ENCODE results near the gene TEX44. TPM values are rescaled to one million over a fixed set of nuclear protein-coding genes. Genes with fewer than 3 reads are reported as not detected.
A peak's percentile ranks its signal among the peaks of the same experiment; 100 is the strongest.
"Not testable (repeated sequence)": the region's sequence is repeated elsewhere in the genome, so short reads cannot be mapped to it uniquely, and the experiment has no call there.

TEX44 gene
- total RNA-seq, 1 donor from 2014 or later = not detected

DNA sequence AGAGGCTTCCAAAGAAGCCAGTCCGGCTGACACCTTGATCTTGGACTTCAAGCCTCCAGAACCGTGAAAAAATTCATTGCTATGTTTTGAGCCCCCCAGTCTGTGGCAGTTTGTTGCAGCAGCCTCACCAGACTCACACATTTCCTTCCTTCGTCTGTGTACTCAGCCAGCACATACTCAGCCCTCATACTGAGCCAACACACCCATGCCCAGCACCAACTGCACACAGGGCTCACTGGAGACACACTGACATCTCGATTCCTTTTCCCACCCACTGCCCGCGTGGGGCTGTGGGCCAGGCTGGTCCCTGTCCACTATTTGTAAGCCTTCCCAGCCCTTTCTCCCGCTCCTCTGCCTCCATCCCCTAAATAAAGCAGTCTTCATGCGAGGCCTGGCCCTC lies 38.3 kb upstream of the TEX44 start:
- FAIRE-seq (no peak), DNase-seq (ENCODE audit: low read depth) (no peak)
- H3K4me3 ChIP-seq (ENCODE audit: insufficient read depth, low read depth, low read length) = no peak overlapping the region
- peaks cover 8% of the 10 kb centered on the region for H3K9me3 ChIP-seq (ENCODE audit: insufficient read depth, low read depth, low read length)
- no peak overlapping the region for H2AFZ ChIP-seq (ENCODE audit: low read depth, low read length)
- H4K20me1 ChIP-seq (ENCODE audit: insufficient read depth, low read length) = no peaks in the 10 kb centered on the region
- H3K4me1 ChIP-seq (ENCODE audit: insufficient read depth, low read length) = peaks cover 4% of the 10 kb centered on the region
- H3K79me2 ChIP-seq (ENCODE audit: insufficient read depth, low read length) = no peaks in the 10 kb centered on the region
- TF ChIP-seq, protein P1, sequence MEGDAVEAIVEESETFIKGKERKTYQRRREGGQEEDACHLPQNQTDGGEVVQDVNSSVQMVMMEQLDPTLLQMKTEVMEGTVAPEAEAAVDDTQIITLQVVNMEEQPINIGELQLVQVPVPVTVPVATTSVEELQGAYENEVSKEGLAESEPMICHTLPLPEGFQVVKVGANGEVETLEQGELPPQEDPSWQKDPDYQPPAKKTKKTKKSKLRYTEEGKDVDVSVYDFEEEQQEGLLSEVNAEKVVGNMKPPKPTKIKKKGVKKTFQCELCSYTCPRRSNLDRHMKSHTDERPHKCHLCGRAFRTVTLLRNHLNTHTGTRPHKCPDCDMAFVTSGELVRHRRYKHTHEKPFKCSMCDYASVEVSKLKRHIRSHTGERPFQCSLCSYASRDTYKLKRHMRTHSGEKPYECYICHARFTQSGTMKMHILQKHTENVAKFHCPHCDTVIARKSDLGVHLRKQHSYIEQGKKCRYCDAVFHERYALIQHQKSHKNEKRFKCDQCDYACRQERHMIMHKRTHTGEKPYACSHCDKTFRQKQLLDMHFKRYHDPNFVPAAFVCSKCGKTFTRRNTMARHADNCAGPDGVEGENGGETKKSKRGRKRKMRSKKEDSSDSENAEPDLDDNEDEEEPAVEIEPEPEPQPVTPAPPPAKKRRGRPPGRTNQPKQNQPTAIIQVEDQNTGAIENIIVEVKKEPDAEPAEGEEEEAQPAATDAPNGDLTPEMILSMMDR (IDR thresholded peaks at IDR 0.05; ENCODE audit: insufficient read depth, low read depth, low read length) = no peak
- TF ChIP-seq EZH2 (IDR thresholded peaks at IDR 0.05; ENCODE audit: insufficient read depth, low read length) = no peak
- H3K36me3 ChIP-seq (ENCODE audit: insufficient read depth, low read length) = no peaks in the 10 kb centered on the region
- peaks cover 1% of the 10 kb centered on the region for H3K36me3 Mint-ChIP-seq (ENCODE audit: low read depth, unreplicated experiment)
- peaks cover 30% of the 10 kb centered on the region for H3K27me3 Mint-ChIP-seq (ENCODE audit: low read depth, unreplicated experiment)
- peaks cover 4% of the 10 kb centered on the region for H3K27me3 ChIP-seq (ENCODE audit: insufficient read depth, low read length)
- H3K4me2 ChIP-seq (ENCODE audit: low read length) = peak overlapping the region; percentile 54
- H3K9me3 Mint-ChIP-seq (ENCODE audit: unreplicated experiment) = peaks cover 30% of the 10 kb centered on the region
- H3K27ac Mint-ChIP-seq (ENCODE audit: unreplicated experiment) = no peak overlapping the region
- no peak overlapping the region for H3K4me3 Mint-ChIP-seq (ENCODE audit: unreplicated experiment)
- no peak overlapping the region for H3K27ac ChIP-seq (ENCODE audit: low read depth, low read length)
- peaks cover 6% of the 10 kb centered on the region for H3K4me1 Mint-ChIP-seq (ENCODE audit: low read depth, unreplicated experiment)
- no peak overlapping the region for H3K9ac ChIP-seq (ENCODE audit: low read length)

DNA sequence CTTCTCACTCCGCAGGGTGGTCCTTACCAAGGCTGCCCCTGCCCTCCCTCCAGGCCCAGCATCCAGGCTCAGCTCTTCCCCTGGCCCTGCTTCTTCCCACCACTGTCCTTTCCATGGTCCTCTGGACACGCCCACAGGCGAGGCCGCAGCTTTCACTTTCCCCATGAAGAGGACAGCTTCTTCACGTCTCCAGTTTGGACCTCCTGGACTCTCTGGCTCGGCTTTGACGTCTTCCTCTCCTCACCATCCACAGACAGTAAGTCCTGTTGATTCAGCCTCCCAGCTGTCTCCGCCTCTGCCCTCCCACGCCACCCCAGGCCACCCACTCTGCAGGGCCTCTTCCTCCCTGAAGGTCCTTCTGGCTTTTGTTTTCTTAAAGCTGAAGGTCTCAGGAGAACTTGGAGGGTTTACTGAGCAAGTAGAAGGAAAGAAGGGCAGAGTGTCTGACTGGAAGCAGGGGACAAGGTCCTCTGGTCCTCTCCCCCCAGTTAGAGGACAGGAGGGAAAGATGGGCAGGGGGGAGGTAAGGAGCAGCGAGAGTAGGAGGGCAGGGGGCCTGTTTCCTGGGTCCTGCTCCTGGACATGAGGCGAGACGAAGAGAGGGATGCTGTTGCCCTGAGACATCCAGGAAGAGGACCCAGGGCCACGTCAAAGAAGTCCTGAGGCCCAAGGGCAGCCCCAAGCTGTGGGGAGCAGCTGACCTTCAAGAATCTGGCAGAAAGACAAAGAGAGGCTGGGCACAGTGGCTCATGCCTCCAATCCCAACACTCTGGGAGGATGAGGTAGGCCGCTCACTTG lies 37.7 kb upstream of the TEX44 start:
- Histone ChIP-seq H2AFZ (ENCODE audit: low read depth, low read length) (peak overlapping the region; percentile 54), H3K4me1 (ENCODE audit: insufficient read depth, low read length) (peaks cover 4% of the 10 kb centered on the region), H3K4me3 (ENCODE audit: insufficient read depth, low read depth, low read length) (no peak overlapping the region), H3K9me3 (ENCODE audit: insufficient read depth, low read depth, low read length) (peaks cover 8% of the 10 kb centered on the region), H4K20me1 (ENCODE audit: insufficient read depth, low read length) (no peaks in the 10 kb centered on the region), H3K36me3 (ENCODE audit: insufficient read depth, low read length) (no peaks in the 10 kb centered on the region), H3K27ac (ENCODE audit: low read depth, low read length) (no peak overlapping the region), H3K27me3 (ENCODE audit: insufficient read depth, low read length) (peaks cover under 1% of the 10 kb centered on the region), H3K79me2 (ENCODE audit: insufficient read depth, low read length) (no peaks in the 10 kb centered on the region), H3K4me2 (ENCODE audit: low read length) (peak overlapping the region; percentile 54), H3K9ac (ENCODE audit: low read length) (no peak overlapping the region)
- Mint-ChIP-seq H3K4me1 (ENCODE audit: low read depth, unreplicated experiment) (peaks cover 6% of the 10 kb centered on the region), H3K27me3 (ENCODE audit: low read depth, unreplicated experiment) (peaks cover 28% of the 10 kb centered on the region), H3K4me3 (ENCODE audit: unreplicated experiment) (no peak overlapping the region), H3K9me3 (ENCODE audit: unreplicated experiment) (peaks cover 28% of the 10 kb centered on the region), H3K27ac (ENCODE audit: unreplicated experiment) (no peak overlapping the region), H3K36me3 (ENCODE audit: low read depth, unreplicated experiment) (peaks cover 1% of the 10 kb centered on the region)
- TF ChIP-seq EZH2 (IDR thresholded peaks at IDR 0.05; ENCODE audit: insufficient read depth, low read length) = no peak
- TF ChIP-seq, protein P1 (IDR thresholded peaks at IDR 0.05; ENCODE audit: insufficient read depth, low read depth, low read length) = no peak
- no peak for FAIRE-seq
- DNase-seq (ENCODE audit: low read depth) = no peak

DNA sequence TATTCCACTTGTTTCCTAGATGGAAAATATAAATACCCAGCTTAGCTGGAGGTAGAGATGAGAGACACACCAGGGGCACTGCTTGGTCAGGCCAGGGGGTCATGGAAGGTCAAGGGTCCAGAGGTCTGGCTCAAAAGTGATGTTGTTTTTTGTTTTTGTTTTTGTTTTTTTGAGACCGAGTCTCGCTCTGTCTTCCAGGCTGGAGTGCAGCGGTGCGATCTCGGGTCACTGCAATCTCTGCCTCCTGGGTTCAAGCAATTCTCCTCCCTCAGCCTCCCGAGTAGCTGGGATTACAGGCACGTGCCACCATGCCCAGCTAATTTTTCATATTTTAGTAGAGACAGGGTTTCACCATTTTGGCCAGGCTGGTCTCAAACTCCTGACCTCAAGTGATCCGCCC lies 36.2 kb upstream of the TEX44 start:
- DNase-seq (ENCODE audit: low read depth); H3K27ac Mint-ChIP-seq (ENCODE audit: unreplicated experiment); H4K20me1 ChIP-seq (ENCODE audit: insufficient read depth, low read length); H3K4me3 Mint-ChIP-seq (ENCODE audit: unreplicated experiment); H3K9ac ChIP-seq (ENCODE audit: low read length); H3K27me3 ChIP-seq (ENCODE audit: insufficient read depth, low read length); H3K27ac ChIP-seq (ENCODE audit: low read depth, low read length); H3K4me3 ChIP-seq (ENCODE audit: insufficient read depth, low read depth, low read length); H3K79me2 ChIP-seq (ENCODE audit: insufficient read depth, low read length); H3K4me1 Mint-ChIP-seq (ENCODE audit: low read depth, unreplicated experiment); H2AFZ ChIP-seq (ENCODE audit: low read depth, low read length); H3K36me3 Mint-ChIP-seq (ENCODE audit: low read depth, unreplicated experiment); H3K4me2 ChIP-seq (ENCODE audit: low read length); H3K36me3 ChIP-seq (ENCODE audit: insufficient read depth, low read length); FAIRE-seq; H3K9me3 ChIP-seq (ENCODE audit: insufficient read depth, low read depth, low read length); H3K4me1 ChIP-seq (ENCODE audit: insufficient read depth, low read length): not testable (repeated sequence)
- Mint-ChIP-seq H3K9me3 (ENCODE audit: unreplicated experiment) (peaks cover 23% of the 10 kb centered on the region), H3K27me3 (ENCODE audit: low read depth, unreplicated experiment) (peaks cover 25% of the 10 kb centered on the region)

Measured in astrocyte (in vitro differentiated cells and primary cell).